ENCODE results near the gene BANP. TPM values are rescaled to one million over a fixed set of nuclear protein-coding genes. Genes with fewer than 3 reads are reported as not detected.

BANP gene
- total and polyA plus RNA-seq, 2 of the 8 experiments (the other 6 are each of a cell fraction or from before 2014, with no cell fraction given): 25.8 to 39.8 TPM

DNA sequence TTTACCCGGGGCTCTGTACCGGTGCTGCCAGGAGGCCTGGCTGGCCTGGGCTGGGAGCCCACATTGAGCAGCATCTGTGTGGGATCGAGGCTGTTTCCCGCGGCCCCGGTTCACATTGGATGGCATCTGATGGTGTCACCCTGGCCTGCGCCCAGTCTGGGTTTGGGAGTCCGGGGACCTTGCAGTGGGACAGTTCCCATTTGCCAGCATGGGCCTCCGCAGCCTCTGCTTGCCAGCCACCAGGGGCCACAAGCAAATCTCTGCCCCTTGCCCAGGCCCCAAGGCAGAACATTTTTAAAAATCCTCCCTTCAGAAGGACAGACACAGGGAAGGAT lies 64.5 kb downstream of the BANP start:
- Histone ChIP-seq H3K56ac (replicated peaks; ENCODE audit: insufficient read length, low read depth, low read length) (no peak overlapping the region), H2BK15ac (ENCODE audit: low read length) (no peak overlapping the region), H3K23me2 (ENCODE audit: low read depth, low read length) (no peaks in the 10 kb centered on the region), H4K5ac (ENCODE audit: insufficient read length, low read depth, low read length) (no peak overlapping the region), H3K36me3 (ENCODE audit: control insufficient read depth in 2 of 4, insufficient read depth in 4 of 4, low read length in 3 of 4) (peaks cover 0 to 1% (median under 1%) of the 10 kb centered on the region in 4 experiments; a peak in 5 of 8 replicates), H2BK120ac (replicated peaks; ENCODE audit: low read depth, low read length) (no peak overlapping the region), H3K79me2 (ENCODE audit: control insufficient read depth in 1 of 2, insufficient read depth in 2 of 2, low read length in 2 of 2) (no peaks in the 10 kb centered on the region; a peak in 1 of 4 replicates), H2AK5ac (ENCODE audit: low read depth, low read length) (no peak overlapping the region), H3K9me3 (ENCODE audit: insufficient read depth in 2 of 2, low read depth in 1 of 2, low read length in 1 of 2) (peaks cover 0 to 3% of the 10 kb centered on the region in 2 experiments; a peak in 1 of 4 replicates), H2BK12ac (ENCODE audit: low read depth, low read length) (no peak overlapping the region), H4K20me1 (replicated peaks in 1 of 2; ENCODE audit: control insufficient read depth in 1 of 2, insufficient read depth in 2 of 2, low read length in 2 of 2) (no peaks in the 10 kb centered on the region), H2BK20ac (ENCODE audit: low read length) (no peak overlapping the region), H4K91ac (replicated peaks; ENCODE audit: insufficient read length, low read length) (no peak overlapping the region), H4K8ac (ENCODE audit: extremely low read depth, insufficient read depth, low read length) (no peak overlapping the region), H2BK5ac (ENCODE audit: low read depth, low read length) (no peak overlapping the region; the same call in 1 of the 2 replicates), H3K27me3 (replicated peaks in 1 of 4; ENCODE audit: control insufficient read depth in 3 of 4, extremely low read depth in 1 of 4, insufficient read depth in 3 of 4, low read length in 3 of 4) (no peaks in the 10 kb centered on the region), H3K18ac (ENCODE audit: extremely low read depth, low read length) (no peak overlapping the region), H3K4me2 (ENCODE audit: insufficient read depth in 1 of 2, low read depth in 2 of 2, low read length in 2 of 2) (no peak overlapping the region), H3K27ac (ENCODE audit: low read depth, low read length) (no peak overlapping the region), H3K4me3 (ENCODE audit: extremely low read depth in 1 of 4, insufficient read depth in 2 of 4, low read depth in 3 of 4, low read length in 4 of 4) (no peak overlapping the region), H3K4ac (replicated peaks; ENCODE audit: insufficient read length, low read depth, low read length) (no peak overlapping the region), H2AFZ (ENCODE audit: low read length) (no peak overlapping the region), H3K14ac (ENCODE audit: insufficient read length) (no peak overlapping the region), H3K23ac (ENCODE audit: insufficient read length) (no peak overlapping the region), H3K9ac (replicated peaks in 1 of 4; ENCODE audit: extremely low read depth in 1 of 4, low read depth in 3 of 4, low read length in 3 of 4) (no peak overlapping the region), H3K4me1 (replicated peaks in 1 of 4; ENCODE audit: control insufficient read depth in 3 of 4, insufficient read depth in 4 of 4, low read length in 3 of 4) (peaks cover 0 to 6% (median under 1%) of the 10 kb centered on the region in 4 experiments; a peak in 2 of 7 replicates), H3K79me1 (ENCODE audit: low read depth, low read length) (peaks cover 6% of the 10 kb centered on the region; the same call in 1 of the 2 replicates)
- ChIA-PET POLR2A (ENCODE audit: partially characterized antibody) (no interaction called here), CTCF (ENCODE audit: partially characterized antibody) (interaction anchor here (1.2 to 2.1 kb wide), 2 partner anchors 11 to 33 kb away, joined by 4 read pairs; no protein-coding TSS in a partner anchor)
- no peak for DNase-seq (ENCODE audit: low read depth in 1 of 2, low spot score in 2 of 2)
- WGBS, 2 experiments (ENCODE audit: extremely low coverage in 1 of 2, insufficient coverage in 1 of 2, insufficient read length in 1 of 2, insufficient replicate concordance in 2 of 2, low coverage in 1 of 2, low lambda C conversion rate in 2 of 2, missing lambda C conversion rate in 1 of 2): 97% methylated on average over 9 of the region's 9 CpGs; no CpG with 5 or more reads in 1 of the 2 experiments
- FAIRE-seq: no peak
- TF ChIP-seq KDM1A (IDR thresholded peaks at IDR 0.05; ENCODE audit: borderline replicate concordance, low read length) (no peak), ZNF274 (IDR thresholded peaks at IDR 0.05; ENCODE audit: borderline replicate concordance, extremely low read depth, low read length) (no peak), CBX5 (IDR thresholded peaks at IDR 0.05; ENCODE audit: low read depth, low read length) (no peak), RAD21 (IDR thresholded peaks at IDR 0.05 in 1 of 2, conservative IDR thresholded peaks at IDR 0.05 in 1 of 2; ENCODE audit: low read depth in 2 of 2, low read length in 2 of 2) (no peak), CHD1 (IDR thresholded peaks at IDR 0.05; ENCODE audit: low read depth, low read length) (no peak), SRF (IDR thresholded peaks at IDR 0.05; ENCODE audit: low read depth, low read length) (no peak), EGR1 (IDR thresholded peaks at IDR 0.05; ENCODE audit: borderline replicate concordance, low read depth, low read length) (no peak), TCF12 (IDR thresholded peaks at IDR 0.05; ENCODE audit: low read depth, low read length) (no peak), GABPA (IDR thresholded peaks at IDR 0.05; ENCODE audit: borderline replicate concordance, insufficient read depth, low read length) (no peak), TAF1 (IDR thresholded peaks at IDR 0.05; ENCODE audit: low read depth, low read length) (no peak), CBX8 (IDR thresholded peaks at IDR 0.05; ENCODE audit: borderline replicate concordance, low read depth, low read length) (no peak), SUZ12 (IDR thresholded peaks at IDR 0.05; ENCODE audit: low read length) (no peak), TAF7 (optimal IDR thresholded peaks at IDR 0.05; ENCODE audit: borderline replicate concordance, low read depth, low read length) (no peak)
